Heart right ventricle (tissue), 16 donors: ENCODE data around the gene PVR. TPM values are rescaled to one million over a fixed set of nuclear protein-coding genes. Genes with fewer than 3 reads are reported as not detected.

Experiments used
- ATAC-seq, 8 donors: fragments of 200-7000 bp; cut with Tn5 transposase; one replicate each; pipeline ENCODE4 v1.9.1; 2020; ENCODE audit warnings: mild to moderate bottlenecking in 8 of 8, moderate library complexity in 8 of 8, moderate number of reproducible peaks in 1 of 8
- DNase-seq, 2 donors: peaks; one replicate each; pipeline ENCODE4 v3.0.0-alpha.2; 2020
- H3K27ac ChIP-seq, 10 donors: fragments of 200-600 bp; sonication (generic) in 2 of 10; one replicate each; pipeline versions ENCODE4 v1.5.0 to v1.8.0; 2020 to 2022; ENCODE audit warnings: mild to moderate bottlenecking in 3 of 10
- H3K27me3 ChIP-seq, 7 donors: fragments of 200-600 bp; one replicate each; pipeline ENCODE4 v1.8.0; 2021 to 2022; ENCODE audit warnings: mild to moderate bottlenecking in 2 of 7
- H3K36me3 ChIP-seq, 9 donors: fragments of 200-600 bp; sonication (generic) in 1 of 9; one replicate each; pipeline versions ENCODE4 v1.5.0 to v1.8.0; 2020 to 2022; ENCODE audit warnings: mild to moderate bottlenecking in 2 of 9
- H3K4me1 ChIP-seq, 9 donors: fragments of 200-600 bp; sonication (generic) in 1 of 9; one replicate each; pipeline versions ENCODE4 v1.5.0 to v1.8.0; 2020 to 2022; ENCODE audit warnings: mild to moderate bottlenecking in 4 of 9
- H3K4me3 ChIP-seq, 10 donors: fragments of 200-600 bp; sonication (generic) in 2 of 10; one replicate each; pipeline versions ENCODE4 v1.5.0 to v1.8.0; 2020 to 2022; ENCODE audit warnings: mild to moderate bottlenecking in 7 of 10, moderate library complexity in 2 of 10
- H3K9me3 ChIP-seq, 11 donors: fragments of 200-600 bp in 10 of 11; sonication (generic) in 2 of 11; one replicate each; pipeline versions ENCODE4 v1.5.0 to v1.8.0; 2013 to 2022; ENCODE audit warnings: mild to moderate bottlenecking in 2 of 11, control low read depth in 1 of 11, moderate library complexity in 1 of 11
- WGBS, 2 donors: extraction: QIAGEN DNeasy Blood & Tissue Kit; methylation state at CpG; one replicate each; pipeline ENCODE4 v1.1.7; 2013; ENCODE audit warnings: inconsistent platforms in 1 of 2; 5-methylcytosine and 5-hydroxymethylcytosine counted together
- intact Hi-C, 10 donors: fragments of 100-400 bp; cut with DNase I; formaldehyde crosslinking; loops; one replicate each; pipeline versions ENCODE4 v1.11.1 to v1.14.2; 2022
- polyA plus RNA-seq, 2 donors: library from polyadenylated mRNA; stranded (reverse); fragments of 200-250 nt; gene quantifications; one replicate each; pipeline ENCODE4 v1.2.3, GENCODE V29; 2013
- total RNA-seq, 10 donors: library from RNA; stranded (reverse); fragmentation: NEBNext Ultra II Directional in 3 of 10; extraction: Animal tissue kit (Norgen Biotek cat#: 25700) in 3 of 10; gene quantifications; one replicate each; pipeline versions ENCODE4 v1.2.1 to v1.2.4, GENCODE V29; 2021 to 2023
- TF ChIP-seq, protein P1 (sequence below), 9 donors: fragments of 200-600 bp; sonication (generic) in 2 of 9; IDR thresholded peaks; one replicate each; pipeline versions ENCODE4 v1.5.0 to v1.8.0; 2021 to 2022; ENCODE audit warnings: antibody characterized with exemption in 9 of 9, mild to moderate bottlenecking in 5 of 9, moderate library complexity in 1 of 9
- donor health status: Arrhythmogenic right ventricular cardiomyopathy.
- donor health status: ischemic (EF 13 %, LVEDD 7.1; RV severe dilation, severe dysfunction).
- donor health status: healthy with polysubstance abuse.
- donor health status: DM: no; HTN: yes; CAD: no.
- donor health status: DM: no; HTN: no; CAD: no.
- donor health status: ischemic (EF 25% LVEDD 6.9; RV normal size, moderate dysfunction).
- donor health status: ischemic (EF 25% LVEDD 5.7; RV mildly dilated, moderate dysfunction).
- donor health status: healthy.
- donor health status: DM: yes; HTN: yes; CAD: no.
- donor health status: Ischemic cardiomyopathy.
- donor health status: ischemic (EF 35%, LVEDD 5.7; RV mildly dilated, moderate dysfunction).
- donor health status: nonischemic (EF 11% LVEDD 7.7; RV severe dilation, severe dysfunction).
- donor health status: DM: yes; HTN: yes; CAD: no.
- donor health status: PGD.
- donor health status: ischemic (EF 29% LVEDD 5.4; RV normal size, mild dysfunction).
- donor health status: nonischemic (EF 23%, LVEDD 6.1; RV moderate dilation, normal function).

The PVR gene
- total and polyA plus RNA-seq, 12 donors, result 38.3 to 108 (median 43.4) TPM

DNA sequence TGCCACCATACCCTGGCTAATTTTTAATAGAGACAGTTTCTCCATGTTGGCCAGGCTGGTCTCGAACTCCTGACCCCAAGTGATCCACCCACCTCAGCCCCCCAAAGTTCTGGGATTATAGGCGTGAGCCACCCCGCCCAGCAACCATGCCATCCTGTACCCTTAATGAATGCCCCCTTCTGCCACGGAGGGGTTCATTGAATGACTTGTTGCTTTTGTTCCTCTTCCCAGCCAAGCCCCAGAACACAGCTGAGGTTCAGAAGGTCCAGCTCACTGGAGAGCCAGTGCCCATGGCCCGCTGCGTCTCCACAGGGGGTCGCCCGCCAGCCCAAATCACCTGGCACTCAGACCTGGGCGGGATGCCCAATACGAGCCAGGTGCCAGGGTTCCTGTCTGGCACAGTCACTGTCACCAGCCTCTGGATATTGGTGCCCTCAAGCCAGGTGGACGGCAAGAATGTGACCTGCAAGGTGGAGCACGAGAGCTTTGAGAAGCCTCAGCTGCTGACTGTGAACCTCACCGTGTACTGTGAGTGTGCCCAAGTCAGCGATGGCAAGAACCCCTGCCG, 6.0 kb downstream of the PVR start:
- Histone ChIP-seq H3K4me3 (no peak overlapping the region), H3K36me3 (peaks cover 0 to 67% (median 20%) of the 10 kb centered on the region in 9 donors), H3K9me3 (no peaks in the 10 kb centered on the region), H3K4me1 (peaks cover 8 to 58% (median 41%) of the 10 kb centered on the region in 9 donors), H3K27me3 (no peaks in the 10 kb centered on the region), H3K27ac (peak overlapping the region in 8 of 10 donors; percentile 47 to 83 (median 74))
- peak in 1 of 2 donors; percentile 28 for DNase-seq
- ATAC-seq, result no peak
- TF ChIP-seq, protein P1, sequence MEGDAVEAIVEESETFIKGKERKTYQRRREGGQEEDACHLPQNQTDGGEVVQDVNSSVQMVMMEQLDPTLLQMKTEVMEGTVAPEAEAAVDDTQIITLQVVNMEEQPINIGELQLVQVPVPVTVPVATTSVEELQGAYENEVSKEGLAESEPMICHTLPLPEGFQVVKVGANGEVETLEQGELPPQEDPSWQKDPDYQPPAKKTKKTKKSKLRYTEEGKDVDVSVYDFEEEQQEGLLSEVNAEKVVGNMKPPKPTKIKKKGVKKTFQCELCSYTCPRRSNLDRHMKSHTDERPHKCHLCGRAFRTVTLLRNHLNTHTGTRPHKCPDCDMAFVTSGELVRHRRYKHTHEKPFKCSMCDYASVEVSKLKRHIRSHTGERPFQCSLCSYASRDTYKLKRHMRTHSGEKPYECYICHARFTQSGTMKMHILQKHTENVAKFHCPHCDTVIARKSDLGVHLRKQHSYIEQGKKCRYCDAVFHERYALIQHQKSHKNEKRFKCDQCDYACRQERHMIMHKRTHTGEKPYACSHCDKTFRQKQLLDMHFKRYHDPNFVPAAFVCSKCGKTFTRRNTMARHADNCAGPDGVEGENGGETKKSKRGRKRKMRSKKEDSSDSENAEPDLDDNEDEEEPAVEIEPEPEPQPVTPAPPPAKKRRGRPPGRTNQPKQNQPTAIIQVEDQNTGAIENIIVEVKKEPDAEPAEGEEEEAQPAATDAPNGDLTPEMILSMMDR (IDR thresholded peaks at IDR 0.05), result no peak
- intact Hi-C loops, result loop anchor here in 4 of 10 donors (5.0 kb wide), 4 partner anchors 37 to 77 kb away; partner anchors contain the start of gene IGSF23 (in 1 of the 4)
- 81 to 85% methylated on average over 15 of the region's 15 CpGs for WGBS, 2 donors

DNA sequence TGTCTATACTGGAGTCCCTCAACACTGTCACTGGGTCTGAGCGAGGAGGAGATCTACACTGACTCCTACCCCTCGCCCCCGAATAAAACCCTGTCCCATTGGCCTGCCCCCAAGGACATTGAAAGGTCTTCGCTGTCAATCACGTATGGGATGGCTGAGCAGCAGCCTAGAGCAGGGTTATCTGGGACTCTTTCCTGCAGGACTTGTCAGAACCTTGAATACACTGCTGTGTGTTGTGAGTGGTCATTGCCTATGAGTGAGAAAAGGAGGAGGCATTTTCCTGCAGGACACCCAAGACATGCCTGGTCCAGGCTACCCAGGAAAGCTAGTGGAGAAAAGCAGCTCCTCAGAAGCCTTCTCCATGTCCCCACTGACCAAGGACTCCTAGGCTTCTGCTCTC, 9.6 kb downstream of the PVR start:
- ATAC-seq (no peak), DNase-seq (no peak)
- intact Hi-C loops, result loop anchor here in 3 of 10 donors (5.0 kb wide), 3 partner anchors 41 to 81 kb away; partner anchors contain the start of gene IGSF23 (in 1 of the 3)
- no peak overlapping the region for H3K4me3 ChIP-seq
- H3K27ac ChIP-seq, result no peak overlapping the region
- H3K9me3 ChIP-seq, result no peaks in the 10 kb centered on the region
- WGBS, 2 donors, result 85 to 92% methylated on average over 5 of the region's 5 CpGs
- TF ChIP-seq, protein P1 (IDR thresholded peaks at IDR 0.05), result no peak
- H3K36me3 ChIP-seq, result peaks cover 0 to 86% (median 41%) of the 10 kb centered on the region in 9 donors
- no peaks in the 10 kb centered on the region for H3K27me3 ChIP-seq
- peaks cover 4 to 36% (median 16%) of the 10 kb centered on the region in 9 donors for H3K4me1 ChIP-seq

DNA sequence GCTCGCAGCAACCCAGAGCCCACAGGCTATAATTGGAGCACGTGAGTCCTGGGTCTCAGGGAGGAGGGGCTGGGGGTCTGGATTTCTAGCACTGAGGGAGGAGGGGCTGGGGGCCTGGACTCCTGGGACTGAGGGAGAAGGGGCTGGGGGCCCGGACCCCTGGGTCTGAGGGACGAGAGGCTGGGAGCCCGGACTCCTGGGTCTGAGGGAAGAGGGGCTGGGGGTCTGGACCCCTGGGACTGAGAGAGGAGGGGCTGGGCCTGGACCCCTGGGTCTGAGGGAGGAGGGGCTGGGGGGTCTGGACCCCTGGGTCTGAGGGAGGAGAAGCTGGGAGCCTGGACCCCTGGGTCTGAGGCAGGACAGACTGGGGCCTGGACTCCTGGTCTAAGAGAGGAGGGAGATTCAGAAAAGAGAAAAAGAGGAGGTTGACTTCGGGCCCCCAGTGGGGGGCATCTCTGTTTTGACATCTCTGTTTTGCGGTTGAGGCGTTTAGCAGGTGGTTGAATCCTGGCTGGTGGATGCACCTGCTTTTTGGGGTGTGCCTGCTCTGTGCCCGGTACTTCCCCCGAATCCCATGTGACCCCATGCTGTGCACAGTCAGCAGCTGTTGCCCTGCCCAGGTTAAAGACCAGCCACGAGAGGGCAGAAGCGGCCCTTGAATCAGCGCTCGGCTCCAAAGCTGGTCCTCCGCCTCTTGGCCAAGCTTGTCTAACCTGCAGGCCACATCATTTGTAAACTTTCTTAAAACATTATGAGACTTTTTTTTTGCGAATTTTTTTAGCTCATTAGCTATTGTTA, 10.5 kb downstream of the PVR start:
- DNase-seq (peak; percentile 71 to 72), ATAC-seq (peak; percentile 59 to 84 (median 74))
- Histone ChIP-seq H3K36me3 (peaks cover 0 to 93% (median 49%) of the 10 kb centered on the region in 9 donors), H3K4me1 (peaks cover 0 to 27% (median 8%) of the 10 kb centered on the region in 9 donors), H3K27me3 (no peaks in the 10 kb centered on the region), H3K4me3 (no peak overlapping the region), H3K9me3 (no peaks in the 10 kb centered on the region), H3K27ac (no peak overlapping the region)
- intact Hi-C loops, result loop anchor here in 3 of 10 donors (5.0 kb wide), 3 partner anchors 42 to 82 kb away; partner anchors contain the start of gene IGSF23 (in 1 of the 3)
- TF ChIP-seq, protein P1 (IDR thresholded peaks at IDR 0.05), result peak; percentile 39 to 77 (median 68)
- WGBS, 2 donors, result 56 to 58% methylated on average over 16 of the region's 16 CpGs

DNA sequence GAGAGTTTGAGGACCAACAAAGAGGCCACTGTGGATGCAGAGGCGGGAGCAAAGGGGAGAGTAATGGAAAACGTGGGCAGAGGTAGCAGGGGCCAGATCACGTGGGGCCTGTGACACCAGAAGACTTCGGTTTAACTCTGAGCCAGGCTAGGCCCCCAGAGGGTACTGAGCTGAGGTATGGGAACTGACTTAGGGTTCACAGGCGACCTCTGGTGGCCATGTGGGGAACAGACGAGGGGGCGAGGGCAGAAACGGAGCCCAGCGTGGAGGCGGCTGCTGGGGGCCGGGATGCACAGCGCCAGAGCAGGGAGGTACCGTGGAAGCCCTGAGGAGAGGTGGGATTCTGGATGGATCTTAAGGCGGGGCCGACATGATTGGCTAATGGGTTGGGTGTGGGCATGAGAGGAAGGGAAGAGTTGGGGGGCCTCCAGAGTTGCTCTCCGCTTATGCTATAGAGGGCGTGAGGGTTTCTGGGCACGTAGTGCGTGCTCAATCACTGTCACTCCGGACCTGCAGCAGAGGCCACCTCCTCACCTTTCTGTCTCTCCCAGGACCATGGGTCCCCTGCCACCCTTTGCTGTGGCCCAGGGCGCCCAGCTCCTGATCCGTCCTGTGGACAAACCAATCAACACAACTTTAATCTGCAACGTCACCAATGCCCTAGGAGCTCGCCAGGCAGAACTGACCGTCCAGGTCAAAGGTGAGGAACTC, 13.7 kb downstream of the PVR start:
- Histone ChIP-seq H3K4me1 (peaks cover 0 to 21% (median 7%) of the 10 kb centered on the region in 9 donors), H3K36me3 (peaks cover 0 to 95% (median 42%) of the 10 kb centered on the region in 9 donors), H3K4me3 (no peak overlapping the region), H3K9me3 (no peaks in the 10 kb centered on the region), H3K27me3 (no peaks in the 10 kb centered on the region), H3K27ac (peak overlapping the region in 1 of 10 donors; percentile 4)
- TF ChIP-seq, protein P1 (IDR thresholded peaks at IDR 0.05), result peak; percentile 88 to 98 (median 93)
- intact Hi-C loops, result loop anchor here in 9 of 10 donors (1.0 to 5.0 kb wide), 8 partner anchors 70 to 89 kb away; no protein-coding TSS in a partner anchor
- ATAC-seq (peak; percentile 55 to 82 (median 70)), DNase-seq (peak; percentile 71 to 74)
- WGBS, 2 donors, result 40% methylated on average over 25 of the region's 25 CpGs
